Kidney capillary endothelial cell (primary cell): ENCODE data around the gene DENND6B.
"Not testable (repeated sequence)": the region's sequence is repeated elsewhere in the genome, so short reads cannot be mapped to it uniquely, and the experiment has no call there.

Experiments
- DNase-seq: peaks from one replicate; pipeline ENCODE4 v3.0.0-alpha.2; 2018; ENCODE audit warnings: low spot score

DENND6B gene

GRCh38 chr22:50339945-50340879 lies 13.4 kb upstream of the DENND6B start:
- no peak for DNase-seq

- DNase-seq, result no peak
These were observed 12.1 kb upstream of the DENND6B start for GRCh38 chr22:50338860-50339462.

- DNase-seq, result no peak
These were observed 11.3 kb upstream of the DENND6B start for GRCh38 chr22:50338042-50338573.

GRCh38 chr22:50337262-50338041 lies 10.6 kb upstream of the DENND6B start:
- DNase-seq, result no peak

GRCh38 chr22:50334433-50334832 lies 7.6 kb upstream of the DENND6B start:
- not testable (repeated sequence) for DNase-seq

- DNase-seq, result no peak
These were observed 2.4 kb upstream of the DENND6B start for GRCh38 chr22:50329236-50329635.

- no peak for DNase-seq
These were observed 853 bp upstream of the DENND6B start for GRCh38 chr22:50327711-50328019.

- DNase-seq, result no peak
These were observed 422 bp downstream of the DENND6B start for GRCh38 chr22:50326225-50326955.

- no peak for DNase-seq
These were observed 1.2 kb downstream of the DENND6B start for GRCh38 chr22:50325444-50326224.

GRCh38 chr22:50323900-50324299 lies 2.9 kb downstream of the DENND6B start:
- no peak for DNase-seq

- not testable (repeated sequence) for DNase-seq
These were observed 4.3 kb downstream of the DENND6B start for GRCh38 chr22:50322382-50323104.

- DNase-seq, result no peak
These were observed 6.0 kb downstream of the DENND6B start for GRCh38 chr22:50320671-50321325.

GRCh38 chr22:50320116-50320515 lies 6.7 kb downstream of the DENND6B start:
- no peak for DNase-seq

- no peak for DNase-seq
These were observed 7.3 kb downstream of the DENND6B start for GRCh38 chr22:50319503-50319951.

GRCh38 chr22:50318698-50319411 lies 8.0 kb downstream of the DENND6B start:
- no peak for DNase-seq

GRCh38 chr22:50318356-50318697 lies 8.5 kb downstream of the DENND6B start:
- no peak for DNase-seq

GRCh38 chr22:50317674-50318073 lies 9.1 kb downstream of the DENND6B start:
- no peak for DNase-seq

GRCh38 chr22:50317178-50317577 lies 9.6 kb downstream of the DENND6B start:
- no peak for DNase-seq
